Measurements from ENCODE around the gene KCNE3. TPM values are rescaled to one million over a fixed set of nuclear protein-coding genes. Genes with fewer than 3 reads are reported as not detected.

Gene KCNE3
- total RNA-seq, 4 donors from 2014 or later = 13.7 to 44.4 (median 21.0) TPM

- no peak for TF ChIP-seq CTCF (IDR thresholded peaks at IDR 0.05; ENCODE audit: low read depth)
These were observed 39.9 kb downstream of the KCNE3 start for GRCh38 chr11:74427384-74427886.

DNA sequence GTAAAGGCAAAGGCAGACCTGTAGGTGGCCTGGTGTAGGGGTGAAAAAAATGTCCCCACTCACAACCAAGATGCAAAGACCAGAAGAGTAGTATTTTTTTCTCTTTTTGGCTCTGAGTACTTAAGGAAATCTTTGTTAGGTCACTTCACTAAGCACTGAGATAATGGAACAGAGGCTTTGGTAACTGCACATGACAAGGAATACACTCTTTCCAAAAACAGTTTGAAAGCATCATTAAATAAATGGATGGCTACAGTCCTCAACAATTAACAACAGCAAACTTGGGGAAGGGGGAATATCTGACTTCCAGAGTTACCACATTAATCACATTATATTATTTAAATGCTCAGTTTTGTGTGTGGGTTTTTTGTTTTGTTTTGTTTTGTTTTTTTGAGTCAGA lies 42.2 kb downstream of the KCNE3 start:
- no peak for TF ChIP-seq CTCF (IDR thresholded peaks at IDR 0.05; ENCODE audit: low read depth)

DNA sequence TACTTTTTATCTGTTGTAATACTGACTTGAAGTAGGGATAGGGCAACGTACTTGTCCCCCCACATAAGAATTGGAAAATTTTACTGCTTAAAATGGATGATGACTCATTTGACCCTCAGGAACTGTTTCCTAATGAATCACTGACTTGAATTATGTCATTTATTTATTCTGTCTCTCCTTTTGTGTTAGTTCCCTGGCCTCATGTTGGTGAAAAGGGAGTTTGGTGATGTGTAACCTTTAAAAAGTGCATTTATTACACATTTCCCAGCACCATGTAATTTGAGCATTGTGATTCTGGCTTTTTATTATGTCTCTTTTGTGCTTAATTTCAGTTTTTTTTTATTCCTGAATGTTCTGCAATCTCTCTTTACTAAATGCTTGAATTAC lies 48.8 kb downstream of the KCNE3 start:
- TF ChIP-seq CTCF (IDR thresholded peaks at IDR 0.05; ENCODE audit: low read depth) = no peak

DNA sequence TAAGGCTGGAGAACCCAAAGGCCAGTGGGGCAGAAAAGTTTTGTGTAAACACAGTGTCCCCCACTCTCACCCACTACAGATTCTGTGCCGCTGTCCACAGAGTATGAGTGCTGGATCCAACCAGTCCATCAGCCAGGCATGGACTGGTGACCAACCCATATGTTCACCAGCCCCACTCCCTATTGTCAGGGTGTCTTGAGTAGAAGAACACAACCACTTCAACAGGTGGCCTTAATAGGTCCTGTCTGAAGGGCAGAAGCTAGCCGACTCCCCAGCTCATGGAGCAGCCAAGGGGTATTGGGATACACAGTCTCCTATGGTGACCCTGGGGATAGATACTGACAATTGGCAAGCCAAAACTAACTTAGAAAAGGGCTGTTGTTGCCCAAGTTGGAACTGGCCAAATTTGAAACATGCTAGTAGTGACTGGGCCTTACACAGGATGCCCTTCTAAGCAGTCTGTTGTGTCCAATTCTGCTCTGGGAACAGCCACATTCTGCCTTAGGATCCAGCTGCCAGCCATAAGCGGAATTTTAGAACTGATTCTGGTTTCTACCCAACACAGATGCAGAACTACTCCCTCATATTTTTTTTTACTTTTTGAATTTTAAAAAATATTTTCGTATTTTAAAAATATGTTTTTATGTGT lies 49.4 kb downstream of the KCNE3 start:
- no peak for TF ChIP-seq CTCF (IDR thresholded peaks at IDR 0.05; ENCODE audit: low read depth)

DNA sequence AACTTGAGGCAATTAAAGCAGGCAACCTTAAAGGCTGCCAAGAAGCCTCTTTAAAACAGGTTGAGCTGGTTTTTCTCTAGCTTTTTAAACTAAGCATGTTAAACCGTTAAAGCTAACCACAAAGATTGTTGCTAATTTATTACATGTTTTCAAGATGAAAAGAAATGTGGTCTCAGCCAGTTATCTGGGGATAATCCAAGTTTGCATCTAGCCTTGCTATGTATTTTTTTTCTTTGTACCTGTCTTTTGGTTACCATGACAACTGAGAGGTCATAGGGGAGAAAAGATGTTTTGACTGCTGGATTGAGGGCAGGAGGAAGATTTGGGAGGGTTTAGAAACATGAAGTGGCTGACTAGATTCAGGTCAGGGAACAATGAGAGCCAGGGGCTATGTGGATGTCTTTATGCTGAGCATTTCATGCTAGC lies 50.0 kb downstream of the KCNE3 start:
- TF ChIP-seq CTCF (IDR thresholded peaks at IDR 0.05; ENCODE audit: low read depth) = no peak

DNA sequence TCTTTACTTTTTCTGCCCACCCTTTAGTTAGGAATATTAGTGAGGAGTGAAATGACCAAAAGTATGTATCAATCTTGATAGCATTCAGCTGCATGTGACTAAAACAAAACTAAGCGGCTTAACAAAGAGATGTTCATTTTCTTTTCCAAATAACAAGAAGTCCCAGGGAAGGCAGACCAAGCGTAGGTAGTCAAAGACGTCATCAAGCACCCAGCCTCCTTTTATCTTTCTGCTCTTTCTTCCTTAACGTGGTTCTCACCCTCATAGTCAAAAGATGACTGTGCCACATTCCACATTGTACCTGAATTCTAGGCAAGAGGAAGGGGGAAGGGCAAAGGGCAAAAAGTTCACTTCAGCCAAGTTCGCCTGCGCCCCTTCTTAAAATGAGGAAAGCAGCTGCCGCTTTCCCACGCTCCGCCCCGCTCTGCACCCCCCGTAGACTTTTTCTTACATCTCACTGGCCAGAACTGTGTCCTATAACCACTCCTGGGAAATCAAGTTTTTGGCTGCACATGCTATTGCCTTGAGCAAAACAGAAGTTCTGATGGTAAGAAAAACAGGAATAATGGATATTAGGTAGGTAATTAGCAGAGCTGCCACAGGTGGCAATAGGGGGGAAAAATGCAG lies 54.5 kb downstream of the KCNE3 start:
- no peak for TF ChIP-seq CTCF (IDR thresholded peaks at IDR 0.05; ENCODE audit: low read depth)

DNA sequence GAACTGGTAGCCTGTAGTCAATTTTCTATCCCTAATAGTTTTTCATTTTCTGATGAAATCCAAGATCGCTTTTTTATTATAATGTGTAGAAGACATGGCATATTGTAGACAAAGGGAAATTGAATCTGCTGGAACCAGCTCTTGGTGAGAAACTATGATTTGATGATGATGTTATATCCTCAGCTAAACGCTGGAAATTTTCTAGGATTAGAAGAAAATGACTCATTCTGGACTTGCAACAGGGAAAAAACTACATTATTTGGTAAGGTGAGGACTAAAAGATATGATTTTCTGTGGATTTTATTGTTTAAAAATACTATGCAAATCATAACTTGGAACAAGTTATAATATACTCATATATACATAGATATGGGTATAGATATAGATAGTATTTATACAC lies 55.0 kb downstream of the KCNE3 start:
- no peak for TF ChIP-seq CTCF (IDR thresholded peaks at IDR 0.05; ENCODE audit: low read depth)

Data from subcutaneous adipose tissue (tissue), 4 donors.